PC-3 (cell line): ENCODE results near the gene EHMT1. TPM values are rescaled to one million over a fixed set of nuclear protein-coding genes. Genes with fewer than 3 reads are reported as not detected.

Experiments
- ATAC-seq: fragments of 200-7000 bp; cut with Tn5 transposase; 2 replicates; pipeline ENCODE4 v1.9.1; 2020; ENCODE audit warnings: mild to moderate bottlenecking, moderate library complexity
- BruUV-seq: library from RNA; stranded (reverse); fragments of 400-500 nt; replicated peaks from 2 replicates; lab custom pipeline; 2021; lab: Mats Ljungman, UMichigan
- CTCF ChIA-PET: fragments of 300-600 bp; sonication (Branson Sonifier 250); formaldehyde crosslinking; loops from one replicate; lab custom pipeline; 2022; ENCODE audit warnings: antibody characterized with exemption; lab: Charles Lee
- POLR2A ChIA-PET: fragments of 300-600 bp; sonication (Branson Sonifier 250); formaldehyde crosslinking; loops from one replicate; lab custom pipeline; 2022; ENCODE audit warnings: antibody characterized with exemption; ENCODE audit not compliant: unreplicated experiment; lab: Charles Lee
- DNase-seq: peaks from one replicate; pipeline ENCODE4 v3.0.0-alpha.2; 2015
- H2AFZ ChIP-seq: fragments of 300-600 bp; sonication (generic); 2 replicates; pipeline ENCODE4 v1.6.0; 2016; ENCODE audit warnings: antibody characterized with exemption, low read length
- H3F3A ChIP-seq: fragments of 300-600 bp; sonication (generic); one replicate; pipeline ENCODE4 v1.6.0; 2017; ENCODE audit warnings: antibody characterized with exemption, low read length, control low read depth, mild to moderate bottlenecking; ENCODE audit not compliant: unreplicated experiment
- H3K27ac ChIP-seq: fragments of 300-600 bp; sonication (generic); 2 replicates; pipeline ENCODE4 v1.5.1; 2016; ENCODE audit warnings: mild to moderate bottlenecking, low read length
- H3K27me3 ChIP-seq: fragments of 300-600 bp; sonication (generic); 2 replicates; pipeline ENCODE4 v1.6.1; 2016; ENCODE audit warnings: low read length, mixed read lengths
- H3K36me3 ChIP-seq: fragments of 300-600 bp; sonication (generic); 2 replicates; pipeline ENCODE4 v1.6.1; 2016; ENCODE audit warnings: low read depth, mixed run types, low read length, mixed read lengths
- H3K4me1 ChIP-seq: fragments of 300-600 bp; sonication (generic); 2 replicates; pipeline ENCODE4 v1.5.1; 2016; ENCODE audit warnings: low read length; ENCODE audit not compliant: insufficient read depth
- H3K4me2 ChIP-seq: fragments of 300-600 bp; sonication (generic); 2 replicates; pipeline ENCODE4 v1.6.0; 2016; ENCODE audit warnings: low read length
- H3K4me3 ChIP-seq: fragments of 300-600 bp; sonication (generic); 2 replicates; pipeline ENCODE4 v1.5.1; 2016; ENCODE audit warnings: mild to moderate bottlenecking, low read length, mixed read lengths
- H3K79me2 ChIP-seq: fragments of 300-600 bp; sonication (generic); 2 replicates; pipeline ENCODE4 v1.6.1; 2017; ENCODE audit warnings: low read length, mixed read lengths
- H3K9ac ChIP-seq: fragments of 300-600 bp; sonication (generic); 2 replicates; pipeline ENCODE4 v1.6.0; 2016; ENCODE audit warnings: mild to moderate bottlenecking, low read length
- H3K9me2 ChIP-seq: fragments of 300-600 bp; sonication (generic); replicated peaks from 2 replicates; pipeline ENCODE4 v1.6.1; 2016; ENCODE audit warnings: mixed run types, low read length, mixed read lengths
- H3K9me3 ChIP-seq: fragments of 300-600 bp; sonication (generic); 2 replicates; pipeline ENCODE4 v1.6.1; 2016; ENCODE audit warnings: low read length, mixed read lengths
- H4K20me1 ChIP-seq: fragments of 300-600 bp; sonication (generic); 2 replicates; pipeline ENCODE4 v1.6.1; 2016; ENCODE audit warnings: low read length, mixed read lengths
- EZH2 ChIP-seq: fragments of 300-600 bp; sonication (generic); IDR thresholded peaks from one replicate; pipeline ENCODE4 v1.6.1; 2017; ENCODE audit warnings: antibody characterized with exemption, mild to moderate bottlenecking, low read length; ENCODE audit not compliant: unreplicated experiment
- EZH2phosphoT487 ChIP-seq: fragments of 300-600 bp; sonication (generic); IDR thresholded peaks from 2 replicates; pipeline ENCODE4 v1.6.1; 2018; ENCODE audit warnings: mild to moderate bottlenecking, antibody characterized with exemption, low read length, borderline replicate concordance
- intact Hi-C: fragments of 100-400 bp; cut with micrococcal nuclease; formaldehyde crosslinking; loops from 2 replicates; pipeline ENCODE4 v1.9.0; 2023
- total RNA-seq: library from RNA; depleted of rRNA; stranded (reverse); fragments of >200 nt; gene quantifications from 2 replicates; pipeline ENCODE4 v1.2.3, GENCODE V29; 2014
- TF ChIP-seq, protein P1 (sequence below): fragments of 300-600 bp; sonication (generic); conservative IDR thresholded peaks from 2 replicates; pipeline ENCODE4 v1.5.1; 2017; ENCODE audit warnings: antibody characterized with exemption, low read depth, mild to moderate bottlenecking, low read length

The EHMT1 gene
- total RNA-seq, 1 experiment from 2014 or later = 42.8 TPM

DNA sequence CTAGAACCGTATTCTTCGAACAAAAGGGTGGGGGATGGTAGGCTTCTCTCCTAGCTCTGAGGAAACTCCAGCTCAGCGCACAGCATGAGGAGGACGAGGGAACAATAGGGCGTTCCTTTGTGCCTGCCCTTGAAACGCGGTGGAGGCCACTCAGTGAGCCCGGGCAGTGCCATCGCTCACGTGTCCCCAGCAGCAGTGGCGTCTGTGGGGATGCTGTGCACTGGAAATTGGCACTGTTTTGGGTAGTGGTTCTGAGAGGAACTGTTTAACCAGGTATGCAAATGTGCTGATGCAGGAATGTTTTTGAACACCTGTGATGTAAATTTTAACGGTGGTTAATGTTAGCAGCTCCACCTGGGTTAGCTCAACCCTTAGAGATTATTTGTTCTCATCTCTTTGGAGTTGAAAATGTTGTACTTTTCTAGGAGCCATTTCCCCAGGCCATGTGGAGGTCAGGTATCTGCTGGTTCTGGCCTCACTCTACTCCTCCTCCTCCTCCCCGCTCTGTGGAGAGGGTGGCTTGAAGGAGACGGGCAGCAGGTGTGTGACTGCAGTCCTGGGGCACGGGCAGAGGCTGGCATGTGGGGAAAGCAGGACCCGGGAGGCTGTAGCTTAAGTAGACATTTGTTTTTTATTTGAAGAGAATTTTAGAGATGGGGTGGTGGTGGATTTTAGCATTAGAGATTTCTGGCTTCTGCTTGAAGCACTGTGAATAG, 48.3 kb downstream of the EHMT1 start:
- H3K4me2 ChIP-seq = no peak overlapping the region
- no peaks in the 10 kb centered on the region for H3K27me3 ChIP-seq
- ATAC-seq = no peak
- H3K9me3 ChIP-seq = no peaks in the 10 kb centered on the region
- no peak overlapping the region for H3K27ac ChIP-seq
- intact Hi-C loops = no loop called here
- no peak overlapping the region for H2AFZ ChIP-seq
- no peaks in the 10 kb centered on the region for H4K20me1 ChIP-seq
- peaks cover 3% of the 10 kb centered on the region for H3F3A ChIP-seq
- no peak overlapping the region for H3K9ac ChIP-seq
- BruUV-seq = no TSS peak
- ChIA-PET POLR2A (no interaction called here), CTCF (no interaction called here)
- no peak overlapping the region for H3K4me3 ChIP-seq
- peaks cover 57% of the 10 kb centered on the region for H3K79me2 ChIP-seq
- H3K9me2 ChIP-seq = no peaks in the 10 kb centered on the region
- peaks cover 15% of the 10 kb centered on the region for H3K4me1 ChIP-seq
- TF ChIP-seq EZH2phosphoT487 = no peak
- TF ChIP-seq EZH2 = no peak
- TF ChIP-seq, protein P1, sequence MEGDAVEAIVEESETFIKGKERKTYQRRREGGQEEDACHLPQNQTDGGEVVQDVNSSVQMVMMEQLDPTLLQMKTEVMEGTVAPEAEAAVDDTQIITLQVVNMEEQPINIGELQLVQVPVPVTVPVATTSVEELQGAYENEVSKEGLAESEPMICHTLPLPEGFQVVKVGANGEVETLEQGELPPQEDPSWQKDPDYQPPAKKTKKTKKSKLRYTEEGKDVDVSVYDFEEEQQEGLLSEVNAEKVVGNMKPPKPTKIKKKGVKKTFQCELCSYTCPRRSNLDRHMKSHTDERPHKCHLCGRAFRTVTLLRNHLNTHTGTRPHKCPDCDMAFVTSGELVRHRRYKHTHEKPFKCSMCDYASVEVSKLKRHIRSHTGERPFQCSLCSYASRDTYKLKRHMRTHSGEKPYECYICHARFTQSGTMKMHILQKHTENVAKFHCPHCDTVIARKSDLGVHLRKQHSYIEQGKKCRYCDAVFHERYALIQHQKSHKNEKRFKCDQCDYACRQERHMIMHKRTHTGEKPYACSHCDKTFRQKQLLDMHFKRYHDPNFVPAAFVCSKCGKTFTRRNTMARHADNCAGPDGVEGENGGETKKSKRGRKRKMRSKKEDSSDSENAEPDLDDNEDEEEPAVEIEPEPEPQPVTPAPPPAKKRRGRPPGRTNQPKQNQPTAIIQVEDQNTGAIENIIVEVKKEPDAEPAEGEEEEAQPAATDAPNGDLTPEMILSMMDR = no peak
- DNase-seq = no peak
- H3K36me3 ChIP-seq = no peaks in the 10 kb centered on the region; the same call in 1 of the 2 replicates

DNA sequence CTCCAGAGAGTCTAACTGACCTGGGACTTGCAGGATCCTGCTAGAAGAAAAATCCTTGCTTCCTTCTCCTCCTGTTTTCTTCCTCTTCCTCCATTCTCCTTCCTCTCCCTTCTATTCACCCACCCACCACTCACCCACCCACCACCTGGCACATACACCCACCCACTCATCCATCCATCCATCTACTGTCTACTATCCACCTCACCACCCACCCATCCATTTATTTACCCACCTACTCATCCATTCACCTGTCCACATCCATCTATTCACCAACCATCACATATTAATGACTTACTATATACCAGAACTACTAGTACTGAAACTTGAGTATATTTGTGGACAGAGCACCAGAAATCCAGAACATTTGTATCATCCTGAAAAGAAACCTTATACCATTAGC, 49.4 kb downstream of the EHMT1 start:
- POLR2A ChIA-PET = no interaction called here
- peaks cover 55% of the 10 kb centered on the region for H3K79me2 ChIP-seq
- CTCF ChIA-PET = no interaction called here
- ATAC-seq (no peak), DNase-seq (no peak)
- H3K27ac ChIP-seq = no peak overlapping the region
- intact Hi-C loops = no loop called here
- TF ChIP-seq EZH2 (no peak), EZH2phosphoT487 (no peak)
- TF ChIP-seq, protein P1 = no peak
- H2AFZ ChIP-seq = no peak overlapping the region
- H3K4me1 ChIP-seq = peaks cover 15% of the 10 kb centered on the region
- H3K9me2 ChIP-seq = no peaks in the 10 kb centered on the region
- no peak overlapping the region for H3K9ac ChIP-seq
- H3K36me3 ChIP-seq = no peaks in the 10 kb centered on the region; the same call in 1 of the 2 replicates
- no peak overlapping the region for H3K4me2 ChIP-seq
- peaks cover 3% of the 10 kb centered on the region for H3F3A ChIP-seq
- no TSS peak for BruUV-seq
- no peaks in the 10 kb centered on the region; the same call in 1 of the 2 replicates for H4K20me1 ChIP-seq
- H3K4me3 ChIP-seq = no peak overlapping the region
- H3K27me3 ChIP-seq = no peaks in the 10 kb centered on the region
- H3K9me3 ChIP-seq = no peaks in the 10 kb centered on the region

DNA sequence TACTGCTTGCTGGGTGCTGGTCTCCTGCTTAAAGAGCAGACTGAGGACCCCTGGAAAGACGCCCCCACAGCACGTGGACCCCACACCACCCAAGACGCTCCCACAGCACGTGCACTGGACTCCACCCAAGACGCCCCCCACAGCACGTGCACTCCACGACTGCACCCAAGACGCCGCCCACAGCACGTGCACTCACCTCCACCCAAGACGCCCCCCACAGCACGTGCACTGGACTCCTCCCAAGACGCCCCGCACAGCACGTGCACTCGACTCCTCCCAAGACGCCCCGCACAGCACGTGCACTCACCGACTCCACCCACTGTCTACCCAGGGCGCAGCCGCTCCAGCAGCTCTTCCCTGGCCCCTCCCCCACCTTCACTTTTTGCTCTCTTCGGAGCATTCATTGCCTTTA, 50.5 kb downstream of the EHMT1 start:
- no peaks in the 10 kb centered on the region for H3K9me3 ChIP-seq
- ATAC-seq (no peak), DNase-seq (no peak)
- no peak overlapping the region for H3K9ac ChIP-seq
- ChIA-PET CTCF (no interaction called here), POLR2A (no interaction called here)
- no peak overlapping the region for H2AFZ ChIP-seq
- H3K79me2 ChIP-seq = peaks cover 56% of the 10 kb centered on the region
- peaks cover 11% of the 10 kb centered on the region for H3K4me1 ChIP-seq
- H3K27me3 ChIP-seq = no peaks in the 10 kb centered on the region
- no peak overlapping the region for H3K4me3 ChIP-seq
- H3K9me2 ChIP-seq = no peaks in the 10 kb centered on the region
- H3F3A ChIP-seq = peaks cover under 1% of the 10 kb centered on the region
- TF ChIP-seq EZH2 = no peak
- TF ChIP-seq, protein P1 = no peak
- TF ChIP-seq EZH2phosphoT487 = no peak
- no peaks in the 10 kb centered on the region; the same call in 1 of the 2 replicates for H3K36me3 ChIP-seq
- intact Hi-C loops = no loop called here
- no peak overlapping the region for H3K27ac ChIP-seq
- H4K20me1 ChIP-seq = no peaks in the 10 kb centered on the region; the same call in 1 of the 2 replicates
- H3K4me2 ChIP-seq = no peak overlapping the region
- BruUV-seq = no TSS peak
